HG03159 (cell line): ENCODE measurements around the gene ZACN.

Source experiments
- ATAC-seq: cut with Tn5 transposase; IDR thresholded peaks from one replicate; pipeline ENCODE4 v1.9.1; 2021; ENCODE audit warnings: mild to moderate bottlenecking, moderate library complexity; ENCODE audit not compliant: unreplicated experiment

Gene ZACN

DNA sequence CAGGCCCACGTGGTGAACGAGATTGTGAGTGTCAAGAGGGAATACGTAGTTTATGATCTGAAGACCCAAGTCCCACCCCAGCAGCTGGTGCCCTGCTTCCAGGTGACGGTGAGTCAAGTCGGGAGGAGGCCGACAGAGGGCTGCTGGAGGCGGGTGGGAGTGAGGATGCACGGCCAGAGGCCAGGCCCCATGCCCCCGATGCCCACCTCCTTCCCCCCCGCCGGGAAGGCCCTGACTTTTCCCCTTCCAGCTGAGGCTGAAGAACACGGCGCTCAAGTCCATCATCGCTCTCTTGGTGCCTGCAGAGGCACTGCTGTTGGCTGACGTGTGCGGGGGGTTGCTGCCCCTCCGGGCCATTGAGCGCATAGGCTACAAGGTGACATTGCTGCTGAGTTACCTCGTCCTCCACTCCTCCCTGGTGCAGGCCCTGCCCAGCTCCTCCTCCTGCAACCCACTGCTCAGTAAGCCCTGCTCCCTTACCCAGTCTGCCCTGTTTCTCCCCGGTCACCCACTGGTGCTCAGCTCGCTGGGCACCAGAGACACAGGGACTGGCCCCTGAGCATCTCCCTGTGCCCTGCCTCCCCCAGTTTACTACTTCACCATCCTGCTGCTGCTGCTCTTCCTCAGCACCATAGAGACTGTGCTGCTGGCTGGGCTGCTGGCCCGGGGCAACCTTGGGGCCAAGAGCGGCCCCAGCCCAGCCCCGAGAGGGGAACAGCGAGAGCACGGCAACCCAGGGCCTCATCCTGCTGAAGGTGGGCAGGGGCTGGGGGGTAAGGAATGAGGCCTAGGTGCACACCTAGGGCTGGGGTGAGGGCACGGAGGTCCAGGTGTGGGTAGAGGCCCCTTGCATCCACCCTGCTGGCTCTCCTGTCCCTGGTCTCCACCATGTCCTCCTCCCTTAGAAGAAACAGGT, 2.6 kb downstream of the ZACN start:
- ATAC-seq = no peak

DNA sequence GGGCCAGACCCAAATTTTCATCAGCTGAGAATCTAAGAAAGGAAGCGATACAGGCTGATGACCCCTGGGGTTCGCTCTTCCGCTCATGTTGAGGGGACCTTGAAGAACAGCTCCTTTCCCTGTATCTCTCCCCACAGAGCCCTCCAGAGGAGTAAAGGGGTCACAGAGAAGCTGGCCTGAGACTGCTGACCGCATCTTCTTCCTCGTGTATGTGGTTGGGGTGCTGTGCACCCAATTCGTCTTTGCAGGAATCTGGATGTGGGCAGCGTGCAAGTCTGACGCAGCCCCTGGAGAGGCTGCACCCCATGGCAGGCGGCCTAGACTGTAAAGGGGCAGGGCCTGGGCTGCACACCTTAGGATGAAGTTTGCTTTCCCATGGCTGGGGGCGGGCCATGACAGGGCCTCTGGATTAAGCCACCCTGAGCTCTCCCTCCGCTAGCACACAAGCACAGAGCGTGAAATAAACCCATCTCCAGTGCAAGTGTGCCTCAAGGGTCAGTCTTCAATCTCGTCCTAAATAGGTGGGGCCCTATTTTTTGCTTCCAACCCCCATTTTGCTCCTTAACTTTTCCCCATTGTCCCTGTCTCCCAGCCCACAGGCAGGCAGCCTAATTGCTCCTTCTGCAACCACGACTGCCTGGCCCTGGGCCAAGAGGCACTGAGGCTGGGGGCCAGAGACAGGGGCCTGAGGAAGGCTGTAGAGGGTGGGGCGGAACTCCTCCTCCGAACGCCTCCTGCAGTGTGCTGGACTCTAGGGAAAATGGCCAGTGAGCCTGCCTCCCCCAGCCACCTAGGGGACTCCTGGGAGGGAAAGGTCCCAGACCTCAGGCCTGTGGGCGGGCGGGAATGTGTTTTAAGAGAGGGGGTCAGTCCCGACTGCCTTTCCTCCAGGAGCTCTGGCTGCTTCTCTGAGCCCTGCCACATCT, 3.6 kb downstream of the ZACN start:
- ATAC-seq = no peak

- no peak for ATAC-seq
These were observed 4.7 kb downstream of the ZACN start for GRCh38 chr17:76083536-76084182.

- ATAC-seq = no peak
These were observed 6.2 kb downstream of the ZACN start for GRCh38 chr17:76085066-76085730.

DNA sequence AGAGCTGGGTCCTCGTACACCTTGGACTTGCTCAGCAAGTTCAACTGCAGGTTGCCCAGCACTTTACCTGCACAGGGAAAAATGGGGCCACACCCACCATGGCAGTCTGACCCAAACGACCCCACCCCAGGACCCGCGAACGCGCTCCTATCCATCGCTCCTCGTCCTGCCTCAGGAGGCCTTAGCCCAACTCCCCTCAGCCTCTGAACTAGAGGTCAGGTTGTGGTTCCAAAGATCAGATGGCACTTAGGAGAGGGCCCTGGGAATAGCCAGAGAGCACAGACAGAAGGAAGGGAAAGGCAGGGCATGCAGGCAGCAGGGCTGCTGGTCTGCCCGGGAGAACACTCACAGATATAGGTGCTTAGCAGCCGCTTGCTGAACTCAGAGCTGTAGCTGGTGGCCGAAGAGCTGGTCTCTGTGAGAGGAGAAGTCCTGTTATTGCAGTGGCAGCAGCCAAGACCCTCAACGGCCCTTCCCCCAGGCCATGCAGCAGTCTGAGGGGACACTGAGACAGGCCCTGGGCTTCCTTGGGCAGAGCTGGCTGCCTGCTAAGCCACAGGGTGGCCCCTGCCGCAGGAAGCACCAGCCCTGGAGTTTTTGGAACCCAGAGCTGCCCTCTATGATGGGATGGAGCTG, 6.9 kb downstream of the ZACN start:
- no peak for ATAC-seq

DNA sequence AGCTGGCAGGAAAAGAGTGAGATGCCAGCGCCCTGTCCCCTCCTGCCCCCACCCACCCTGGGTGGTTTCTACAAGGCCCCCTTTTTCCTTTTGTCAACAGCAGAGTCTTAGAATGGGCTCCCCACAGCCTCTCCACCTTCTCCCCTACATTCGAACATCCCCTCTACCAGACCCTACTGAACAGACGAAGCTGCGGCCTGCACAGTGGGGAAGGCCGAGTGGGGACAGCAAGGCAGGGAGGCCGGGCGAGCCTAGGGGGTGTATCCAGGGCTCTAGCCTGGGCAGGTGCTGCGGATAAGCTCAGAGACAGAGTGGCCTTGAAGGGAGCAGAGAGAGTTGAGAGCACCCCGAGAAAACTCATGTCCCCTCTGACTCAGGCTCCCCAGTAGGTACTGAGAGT, 7.4 kb downstream of the ZACN start:
- ATAC-seq = no peak

DNA sequence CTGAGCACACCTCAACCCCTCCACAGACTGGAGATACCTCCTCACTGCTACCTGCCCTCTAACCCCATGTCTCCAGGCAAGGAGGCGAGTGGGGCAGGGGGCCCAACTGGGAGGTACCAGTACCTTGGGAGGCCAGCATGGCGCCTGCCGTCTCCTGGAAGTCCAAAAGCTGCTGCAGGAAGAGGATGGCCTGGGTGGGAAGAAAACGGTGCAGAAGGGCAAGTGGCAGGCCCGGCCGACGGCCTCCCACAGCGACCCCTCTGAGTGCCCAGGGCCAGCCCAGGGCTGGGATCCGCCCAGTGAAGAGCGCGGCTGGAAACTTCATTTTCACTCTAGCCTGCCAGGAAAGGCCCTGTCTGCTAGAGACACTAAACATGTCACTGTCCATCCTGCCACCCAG, 8.5 kb downstream of the ZACN start:
- no peak for ATAC-seq

- no peak for ATAC-seq
These were observed 9.3 kb downstream of the ZACN start for GRCh38 chr17:76088041-76088867.

- no peak for ATAC-seq
These were observed 10.0 kb downstream of the ZACN start for GRCh38 chr17:76088868-76089576.

GRCh38 chr17:76089680-76090516, 10.9 kb downstream of the ZACN start:
- no peak for ATAC-seq

DNA sequence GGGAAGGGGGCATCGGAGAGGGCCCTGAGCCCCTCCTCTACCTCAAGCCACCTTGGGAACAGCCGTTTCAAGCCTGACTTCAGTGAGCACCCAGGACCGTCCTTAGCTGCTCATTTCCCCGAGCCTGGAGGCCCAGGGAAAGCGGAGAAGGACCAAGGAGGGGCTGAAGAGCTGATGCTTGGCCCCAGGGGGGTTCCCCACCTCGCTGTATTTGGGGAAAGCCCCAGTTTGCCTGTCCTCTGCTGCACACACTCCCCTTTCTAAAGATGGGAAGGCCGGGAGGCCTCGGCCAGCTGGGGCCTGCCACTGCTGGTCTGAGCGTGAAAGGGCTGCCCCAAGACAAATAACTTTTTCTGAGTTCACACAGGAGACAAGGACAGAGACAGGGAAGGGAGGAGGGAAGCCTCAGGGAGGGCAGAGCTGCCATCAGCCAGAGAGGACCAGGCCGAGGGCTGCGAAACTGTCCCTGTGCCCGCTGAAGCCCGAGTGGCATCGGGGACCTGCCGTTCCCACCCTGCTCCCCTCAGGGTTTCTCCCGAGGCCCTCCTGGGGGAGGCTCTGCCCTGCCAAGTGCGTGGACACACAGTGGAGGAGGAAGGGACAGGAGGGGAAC, 11.6 kb downstream of the ZACN start:
- no peak for ATAC-seq

GRCh38 chr17:76091526-76092286, 12.7 kb downstream of the ZACN start:
- ATAC-seq = no peak

GRCh38 chr17:76092526-76093413, 13.8 kb downstream of the ZACN start:
- no peak for ATAC-seq

DNA sequence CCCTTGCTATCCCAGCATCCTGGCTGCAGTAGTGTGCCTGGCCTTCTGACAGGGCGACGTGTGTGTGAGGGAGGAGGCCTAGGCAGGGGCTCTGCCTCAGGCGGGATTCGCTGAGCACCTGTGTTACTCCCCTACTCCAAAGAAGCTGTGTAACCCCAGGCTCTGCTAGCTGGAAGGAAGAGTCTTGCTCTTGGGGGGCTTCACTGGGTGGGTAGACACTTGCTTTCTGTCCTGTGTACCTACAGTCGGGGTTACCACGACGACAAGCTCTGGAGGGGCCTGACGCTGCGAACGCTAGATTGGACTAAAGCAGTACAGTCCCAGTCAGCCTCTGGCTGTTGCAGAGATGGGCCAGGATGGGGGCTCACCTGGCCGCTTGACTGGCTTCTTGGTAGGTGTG, 15.1 kb downstream of the ZACN start:
- no peak for ATAC-seq

GRCh38 chr17:76095943-76096342, 17.0 kb downstream of the ZACN start:
- no peak for ATAC-seq
